Activated CD4-positive, alpha-beta T cell treated with anti-CD3 and anti-CD28 coated beads for 4 hours (primary cell): ENCODE data around the gene PCNP.
"Not testable (repeated sequence)": the region's sequence is repeated elsewhere in the genome, so short reads cannot be mapped to it uniquely, and the experiment has no call there.

Experiments used
- DNase-seq, 2 donors: peaks; one replicate each; pipeline ENCODE4 v3.0.0-alpha.2; 2020

Gene PCNP

GRCh38 chr3:101573449-101574387 is at the start of gene PCNP:
PCNP (plus strand) TSS chr3:101574180; CDS start chr3:101574216, 36 bp downstream.
- DNase-seq, result peak; percentile 99

DNA sequence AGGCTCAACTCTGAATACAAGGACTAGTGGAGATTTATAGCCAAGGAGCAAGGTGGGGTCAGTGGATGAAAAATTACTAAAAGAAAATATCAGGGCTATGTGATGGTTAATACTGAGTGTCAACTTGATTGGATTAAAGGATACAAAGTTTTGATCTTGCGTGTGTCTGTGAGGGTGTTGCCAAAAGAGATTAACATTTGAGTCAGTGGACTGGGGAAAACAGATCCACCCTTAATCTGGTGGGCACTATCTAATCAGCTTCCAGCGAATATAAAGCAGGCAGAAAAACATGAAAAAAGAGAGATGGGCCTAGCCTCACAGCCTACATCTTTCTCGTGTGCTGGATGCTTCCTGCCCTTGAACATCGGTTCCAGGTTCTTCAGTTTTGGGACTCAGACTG is 46.5 kb upstream of the PCNP start:
- no peak for DNase-seq

GRCh38 chr3:101527906-101528305 is 46.1 kb upstream of the PCNP start:
- DNase-seq, result no peak

DNA sequence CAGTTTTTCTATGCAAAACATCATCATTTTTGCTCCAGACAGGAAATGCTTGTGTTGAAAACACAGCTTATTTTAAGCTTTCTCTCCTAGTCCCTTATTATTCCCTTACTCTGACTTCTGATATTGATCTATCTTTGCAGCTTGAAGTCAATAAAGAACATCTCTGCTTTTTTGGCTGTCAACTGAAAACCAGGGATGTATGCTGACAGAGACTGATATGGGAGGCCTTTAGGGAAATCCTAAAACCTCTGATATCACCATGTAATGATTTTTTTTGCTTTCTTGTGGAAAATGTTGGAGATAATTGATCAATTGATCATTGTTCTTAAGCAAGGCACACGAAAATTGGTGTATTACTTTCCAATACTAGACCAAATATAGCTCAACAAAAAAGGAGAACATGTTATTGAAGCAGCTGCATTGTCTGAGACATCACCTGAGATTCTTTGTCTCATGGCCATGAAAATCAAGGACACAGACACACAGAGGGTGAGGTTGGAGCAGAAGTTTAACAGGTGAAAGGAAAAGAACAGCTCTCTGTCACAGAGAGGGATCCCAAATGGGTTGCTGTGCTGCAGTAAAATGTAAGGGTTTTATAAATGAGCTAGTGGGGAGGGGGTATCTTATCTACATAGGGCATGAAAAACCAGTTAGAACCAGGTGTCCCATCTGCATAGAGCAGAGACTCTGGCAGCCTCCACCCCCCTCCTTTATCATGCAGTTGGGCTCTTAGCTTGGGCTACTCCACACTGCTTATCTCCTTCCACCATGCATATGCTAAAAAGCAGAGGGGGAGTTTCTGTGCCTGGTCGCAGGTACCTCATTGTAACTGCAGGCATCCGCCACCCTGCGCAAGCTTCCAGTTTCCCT is 43.9 kb upstream of the PCNP start:
- no peak for DNase-seq

DNA sequence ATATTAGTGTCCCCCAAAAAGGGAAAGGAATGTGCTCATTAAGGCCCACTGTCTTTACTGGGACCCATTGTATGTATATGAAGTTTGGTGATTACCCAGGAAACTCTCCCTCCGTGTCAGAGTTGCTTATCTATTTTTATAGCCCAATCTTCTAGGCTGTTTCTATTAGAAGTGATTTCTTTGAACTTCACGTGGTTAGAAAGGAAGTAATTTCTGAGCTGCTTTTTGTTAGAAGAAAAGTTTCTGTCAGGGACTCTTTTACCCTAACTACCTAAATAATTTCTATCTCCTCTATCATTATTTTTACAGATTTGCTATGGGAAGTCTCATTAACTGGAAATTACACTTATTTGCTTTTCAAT is 43.3 kb upstream of the PCNP start:
- DNase-seq, result no peak

- peak; percentile 21 to 26 for DNase-seq
These were observed 42.4 kb upstream of the PCNP start for GRCh38 chr3:101531473-101532086.

DNA sequence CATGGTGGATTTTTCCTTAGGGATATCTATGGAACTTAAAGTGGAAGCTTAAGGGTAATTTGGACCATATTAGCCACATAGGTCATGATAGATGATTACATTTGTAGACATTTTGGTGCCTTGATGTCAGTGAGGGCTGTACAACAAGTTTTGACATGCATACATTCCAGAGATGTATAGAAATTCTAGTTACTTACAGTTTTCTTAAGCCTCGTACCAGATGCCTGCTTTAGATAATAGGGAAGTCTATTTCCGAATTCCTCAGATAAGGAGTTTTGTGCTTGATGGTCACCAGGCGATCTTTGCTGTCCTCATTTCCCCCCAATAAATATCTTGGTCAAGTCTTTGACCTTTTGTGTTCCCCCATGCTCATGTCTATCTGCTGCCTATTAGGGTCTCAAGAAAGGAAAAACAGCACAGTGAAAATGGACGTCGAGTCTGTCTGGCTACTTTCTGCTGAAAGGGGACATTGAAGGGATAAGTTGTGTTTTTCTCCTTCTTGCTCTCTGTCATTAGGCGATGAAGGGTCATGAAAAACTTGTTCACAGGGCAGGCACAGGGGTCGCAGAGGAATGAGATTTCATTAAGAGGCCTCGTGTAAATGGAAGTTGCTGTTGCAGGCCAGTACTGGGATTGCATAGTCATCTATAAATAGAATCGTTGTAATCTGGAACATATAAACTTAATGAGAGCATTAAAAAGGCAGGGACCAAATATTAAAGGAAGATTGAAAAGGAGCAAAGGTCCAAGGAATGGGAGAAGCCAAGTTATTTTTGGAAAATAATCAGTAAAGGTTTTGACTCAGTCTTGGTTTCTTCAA is 41.0 kb upstream of the PCNP start:
- DNase-seq, result no peak

DNA sequence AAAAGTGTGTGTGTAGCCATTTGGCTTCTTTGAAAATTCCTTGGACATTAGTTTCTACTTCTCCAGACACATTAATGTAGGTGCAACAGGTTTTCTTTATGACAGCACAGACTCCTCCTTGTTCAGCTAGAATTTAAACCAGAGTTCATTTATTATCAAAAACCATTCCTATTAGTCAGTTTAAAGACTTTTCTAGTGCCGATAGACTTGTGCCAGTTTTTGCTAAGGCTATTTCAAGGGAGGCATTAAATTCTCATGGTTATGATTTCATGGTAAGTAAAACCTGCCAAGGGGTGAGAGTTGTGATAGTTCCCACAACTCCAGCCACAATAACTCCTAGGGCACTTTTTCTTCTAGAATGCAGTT is 40.4 kb upstream of the PCNP start:
- DNase-seq, result no peak

DNA sequence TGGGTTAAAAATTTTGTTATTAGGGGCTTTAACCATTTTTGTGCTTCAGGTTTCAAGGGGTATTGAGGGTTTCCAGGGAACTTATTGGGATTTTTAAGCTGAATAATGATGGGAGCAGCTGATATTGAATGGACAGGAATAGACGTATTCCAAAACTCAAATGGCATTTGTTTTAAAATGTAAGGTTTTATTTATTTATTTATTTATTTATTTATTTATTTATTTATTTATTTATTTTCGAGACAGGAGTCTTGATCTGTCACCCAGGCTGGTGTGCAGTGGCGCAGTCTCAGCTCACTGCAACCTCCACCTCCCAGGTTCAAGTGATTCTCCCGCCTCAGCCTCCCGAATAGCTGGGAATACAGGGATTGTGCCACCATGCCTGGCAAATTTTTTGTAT is 38.8 kb upstream of the PCNP start:
- DNase-seq, result no peak

DNA sequence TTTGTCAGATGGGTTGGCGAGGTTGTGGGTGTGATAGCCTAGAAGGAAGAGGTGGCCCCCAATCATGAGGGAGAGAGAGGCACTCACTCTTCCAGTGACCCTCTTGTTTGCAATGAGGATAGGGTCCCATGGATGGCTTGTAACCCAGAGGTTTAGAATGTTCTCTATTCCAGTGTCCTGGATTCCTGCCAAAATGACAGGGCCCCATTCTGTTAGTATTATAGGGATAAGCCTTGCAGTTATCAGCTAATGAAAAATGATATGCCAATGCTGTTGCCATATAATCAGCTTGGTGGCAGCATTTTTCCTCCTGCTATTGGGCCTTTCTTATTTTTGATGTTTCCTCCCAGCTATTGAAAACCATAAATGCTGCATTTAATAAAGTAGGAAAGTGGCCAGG is 37.7 kb upstream of the PCNP start:
- no peak for DNase-seq

DNA sequence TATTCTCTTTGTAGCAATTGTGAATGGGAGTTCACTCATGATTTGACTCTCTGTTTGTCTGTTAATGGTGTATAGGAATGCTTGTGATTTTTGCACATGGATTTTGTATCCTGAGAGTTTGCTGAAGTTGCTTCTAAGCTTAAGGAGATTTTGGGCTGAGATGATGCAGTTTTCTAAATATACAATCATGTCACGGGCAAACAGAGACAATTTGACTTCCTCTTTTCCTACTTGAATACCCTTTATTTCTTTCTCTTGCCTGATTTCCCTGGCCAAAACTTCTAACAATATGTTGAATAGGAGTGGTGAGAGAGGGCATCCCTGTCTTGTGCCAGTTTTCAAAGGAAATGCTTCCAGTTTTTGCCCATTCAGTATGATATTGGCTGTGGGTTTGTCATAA is 37.0 kb upstream of the PCNP start:
- not testable (repeated sequence) for DNase-seq

DNA sequence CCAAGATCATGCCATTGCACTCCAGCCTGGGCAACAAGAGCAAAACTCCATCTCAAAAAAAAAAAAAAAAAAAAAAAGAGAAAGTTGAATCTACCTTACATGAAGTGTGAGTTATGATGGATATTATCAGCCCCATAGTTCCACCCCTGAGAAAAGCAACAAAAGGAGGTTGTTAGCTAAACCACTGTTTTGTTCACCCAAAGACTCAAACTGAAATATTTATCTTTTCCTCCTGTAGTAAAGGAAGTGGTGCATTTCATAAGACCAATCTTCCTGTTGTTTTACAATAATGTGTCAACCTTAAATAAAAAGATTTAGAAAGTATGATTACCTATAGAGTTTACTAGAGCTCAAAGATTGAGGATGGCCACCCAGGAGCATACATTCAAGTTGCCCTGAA is 31.0 kb upstream of the PCNP start:
- DNase-seq, result no peak

DNA sequence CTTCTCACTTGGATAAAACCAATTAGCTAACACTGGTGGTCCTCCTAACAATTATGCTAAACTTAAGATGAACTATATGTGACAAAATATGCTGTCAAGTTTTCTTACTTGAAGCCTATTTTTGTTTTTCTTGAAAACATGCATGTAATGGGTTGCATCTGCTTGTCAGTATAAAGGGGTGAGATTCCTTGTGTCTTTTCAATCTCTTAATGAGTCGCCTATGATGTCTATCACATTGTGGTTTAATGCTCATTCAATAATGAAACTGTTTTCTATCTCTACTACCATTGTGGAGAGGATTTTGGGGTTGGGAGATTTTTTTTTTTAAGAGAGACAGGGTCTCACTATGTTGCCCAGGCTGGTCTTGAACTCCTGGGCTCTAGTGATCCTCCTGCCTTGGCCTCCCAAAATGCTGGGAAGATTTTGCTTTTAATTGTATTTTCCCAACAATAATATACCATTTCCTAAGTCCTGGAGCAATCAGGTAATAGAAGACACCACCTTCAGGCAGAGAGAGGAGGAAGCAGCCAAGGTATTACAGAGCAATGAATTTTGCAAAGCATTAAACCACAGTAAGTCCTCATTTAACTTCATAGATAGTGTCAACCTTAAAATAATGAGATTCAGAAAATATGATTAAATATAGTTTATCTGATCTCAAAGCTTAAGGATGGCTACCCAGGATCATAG is 29.7 kb upstream of the PCNP start:
- DNase-seq, result no peak

DNA sequence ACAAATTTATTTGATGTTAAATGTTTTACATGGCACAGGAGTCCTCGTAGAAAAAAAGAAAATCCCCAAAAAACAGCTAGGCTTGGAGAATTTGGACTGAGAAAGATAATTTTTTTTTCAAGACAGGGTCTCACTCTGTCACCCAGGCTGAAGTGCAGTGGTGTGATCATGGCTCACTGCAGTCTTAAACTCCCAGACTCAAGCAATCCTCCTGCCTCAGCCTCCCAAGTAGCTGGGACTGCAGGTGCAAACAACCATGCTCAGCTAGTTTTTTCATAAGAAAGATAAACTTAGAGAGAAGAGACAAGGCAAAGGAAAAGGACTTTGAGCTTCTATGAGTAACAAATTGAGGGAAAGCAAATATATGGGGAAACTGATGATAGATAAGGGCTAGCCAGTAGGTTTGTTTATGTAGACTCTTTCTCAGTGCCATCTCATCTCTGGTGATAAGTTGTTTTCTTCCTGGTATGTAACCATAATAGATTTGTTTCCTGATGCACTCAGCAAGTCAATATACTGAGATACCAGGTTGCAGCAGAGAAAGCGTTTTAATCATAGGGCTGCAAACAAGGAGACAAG is 25.4 kb upstream of the PCNP start:
- no peak for DNase-seq

DNA sequence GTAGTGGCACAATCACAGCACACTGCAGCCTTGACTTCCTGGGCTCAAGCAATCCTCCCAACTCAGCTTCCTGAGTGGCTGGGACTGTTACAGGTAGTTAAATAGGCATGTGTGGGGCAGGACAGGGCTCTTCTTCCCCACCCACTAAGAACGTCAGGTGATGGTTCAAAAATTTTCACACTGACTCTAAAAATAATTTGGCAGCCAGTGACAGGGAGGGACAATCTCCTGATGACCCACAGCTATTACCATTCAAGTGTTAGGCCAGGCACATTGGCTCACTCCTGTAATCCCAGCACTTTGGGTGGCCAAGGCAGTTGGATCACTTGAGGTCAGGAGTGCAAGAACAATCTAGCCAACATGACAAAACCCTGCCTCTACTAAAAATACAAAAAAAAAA is 24.5 kb upstream of the PCNP start:
- DNase-seq, result no peak

DNA sequence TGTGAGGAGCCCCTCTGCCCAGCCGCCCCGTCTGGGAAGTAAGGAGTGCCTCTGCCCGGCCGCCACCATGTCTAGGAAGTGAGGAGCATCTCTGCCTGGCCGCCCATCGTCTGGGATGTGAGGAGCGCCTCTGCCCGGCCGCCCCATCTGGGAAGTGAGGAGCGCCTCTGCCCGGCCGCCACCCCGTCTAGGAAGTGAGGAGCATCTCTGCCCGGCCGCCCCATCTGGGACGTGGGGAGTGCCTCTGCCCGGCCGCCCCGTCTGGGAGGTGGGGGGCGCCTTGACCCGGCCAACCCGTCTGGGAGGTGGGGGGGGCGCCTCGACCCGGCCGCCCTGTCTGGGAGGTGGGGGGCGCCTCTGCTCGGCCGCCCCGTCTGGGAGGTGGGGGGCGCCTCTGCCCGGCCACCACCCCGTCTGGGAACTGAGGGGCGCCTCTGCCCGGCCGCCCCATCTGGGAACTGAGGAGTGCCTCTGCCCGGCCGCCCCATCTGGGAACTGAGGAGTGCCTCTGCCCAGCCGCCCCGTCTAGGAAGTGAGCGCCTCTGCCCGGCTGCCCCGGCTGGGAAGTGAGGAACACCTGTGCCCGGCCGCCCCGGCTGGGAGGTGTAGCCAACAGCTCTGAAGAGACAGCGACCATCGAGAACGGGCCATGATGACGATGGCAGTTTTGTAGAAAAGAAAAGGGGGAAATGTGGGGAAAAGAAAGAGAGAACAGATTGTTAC is 22.5 kb upstream of the PCNP start:
- DNase-seq, result not testable (repeated sequence)

DNA sequence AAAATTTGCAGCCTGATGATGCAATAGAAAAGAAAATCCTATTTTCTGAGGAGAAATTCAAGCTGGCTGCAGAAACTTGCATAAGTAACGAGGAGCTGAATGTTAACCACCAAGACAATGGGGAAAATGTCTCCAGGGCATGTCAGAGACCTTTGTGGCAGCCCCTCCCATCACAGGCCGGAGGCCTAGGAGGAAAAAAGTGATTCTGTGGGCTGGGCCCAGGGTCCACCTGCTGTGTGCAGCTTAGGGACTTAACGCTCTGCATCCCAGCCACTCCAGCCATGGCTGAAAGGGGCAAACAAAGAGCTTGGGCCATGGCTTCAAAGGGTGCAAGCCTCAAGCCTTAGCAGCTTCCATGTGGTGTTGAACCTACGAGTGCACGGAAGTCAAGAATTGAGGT is 20.6 kb upstream of the PCNP start:
- not testable (repeated sequence) for DNase-seq

DNA sequence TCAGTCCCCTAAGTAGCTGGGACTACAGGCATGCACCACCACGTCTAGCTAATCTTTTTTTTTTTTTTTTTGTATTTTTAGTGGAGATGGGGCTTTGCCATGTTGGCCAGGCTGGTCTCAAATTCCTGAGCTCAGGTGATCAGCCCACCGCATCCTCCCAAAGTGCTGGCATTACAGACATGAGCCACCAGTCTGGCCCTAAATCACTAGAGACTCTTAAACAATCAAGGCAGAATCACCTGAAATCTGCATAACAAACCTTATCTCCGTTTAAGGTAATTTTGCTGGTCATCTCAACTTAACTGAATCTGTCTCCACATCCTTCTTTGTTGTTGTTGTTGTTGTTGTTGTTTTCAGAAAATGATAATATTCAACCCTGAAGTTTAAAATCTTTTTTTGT is 17.9 kb upstream of the PCNP start:
- DNase-seq, result no peak

DNA sequence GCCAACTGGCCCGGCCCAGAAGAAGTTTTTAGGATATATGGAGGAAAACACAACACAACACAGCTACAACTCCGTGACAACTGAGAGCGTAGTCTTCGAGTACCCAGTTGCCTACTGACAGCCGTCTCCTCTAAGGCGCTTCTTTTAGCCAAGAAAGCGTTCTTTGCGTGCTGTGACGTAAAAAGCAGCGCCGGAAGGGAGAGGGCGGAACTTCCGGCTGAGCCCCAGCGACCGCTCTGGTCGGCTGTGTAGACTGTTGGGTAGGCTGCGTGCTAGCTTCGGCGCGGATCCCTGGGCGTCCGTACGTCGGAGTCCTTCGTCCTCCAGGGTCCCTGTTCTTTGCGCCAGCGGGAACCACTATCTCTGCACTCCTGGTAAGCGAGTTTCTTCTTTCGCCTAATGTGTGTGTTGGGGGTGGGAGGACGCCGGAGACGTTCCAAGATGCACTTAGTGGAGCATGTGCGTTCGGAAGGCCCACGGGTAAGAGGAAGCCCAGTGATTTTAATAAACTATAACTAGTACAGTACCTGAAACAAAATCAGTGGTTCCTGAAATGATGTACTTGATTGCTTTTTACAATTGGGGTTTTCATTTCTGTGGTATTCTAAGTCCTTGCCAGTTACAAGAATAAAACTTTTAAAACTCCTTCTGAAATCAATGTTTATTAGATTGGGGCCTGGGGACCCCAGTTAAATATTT is 12.2 kb upstream of the PCNP start, which contains the start of gene TRMT10C:
Gene TRMT10C, plus strand, starts transcription at position 239 of the 699 bp plus-strand sequence. CDS start 2,914 bp downstream, outside the sequence.
- DNase-seq, result peak; percentile 87 to 89
